Stimulated activated CD4-positive, alpha-beta T cell treated with anti-CD3 and anti-CD28 coated beads, Interleukin-1b, Interleukin-23, amount 100 ng/mL, for 4 hours (primary cell): ENCODE measurements around the gene KCNJ15.
"Not testable (repeated sequence)": the region's sequence is repeated elsewhere in the genome, so short reads cannot be mapped to it uniquely, and the experiment has no call there.

ENCODE experiments used
- DNase-seq, 2 donors: peaks; one replicate each; pipeline ENCODE4 v3.0.0-alpha.2; 2020; ENCODE audit warnings: low read depth in 2 of 2

KCNJ15 gene

DNA sequence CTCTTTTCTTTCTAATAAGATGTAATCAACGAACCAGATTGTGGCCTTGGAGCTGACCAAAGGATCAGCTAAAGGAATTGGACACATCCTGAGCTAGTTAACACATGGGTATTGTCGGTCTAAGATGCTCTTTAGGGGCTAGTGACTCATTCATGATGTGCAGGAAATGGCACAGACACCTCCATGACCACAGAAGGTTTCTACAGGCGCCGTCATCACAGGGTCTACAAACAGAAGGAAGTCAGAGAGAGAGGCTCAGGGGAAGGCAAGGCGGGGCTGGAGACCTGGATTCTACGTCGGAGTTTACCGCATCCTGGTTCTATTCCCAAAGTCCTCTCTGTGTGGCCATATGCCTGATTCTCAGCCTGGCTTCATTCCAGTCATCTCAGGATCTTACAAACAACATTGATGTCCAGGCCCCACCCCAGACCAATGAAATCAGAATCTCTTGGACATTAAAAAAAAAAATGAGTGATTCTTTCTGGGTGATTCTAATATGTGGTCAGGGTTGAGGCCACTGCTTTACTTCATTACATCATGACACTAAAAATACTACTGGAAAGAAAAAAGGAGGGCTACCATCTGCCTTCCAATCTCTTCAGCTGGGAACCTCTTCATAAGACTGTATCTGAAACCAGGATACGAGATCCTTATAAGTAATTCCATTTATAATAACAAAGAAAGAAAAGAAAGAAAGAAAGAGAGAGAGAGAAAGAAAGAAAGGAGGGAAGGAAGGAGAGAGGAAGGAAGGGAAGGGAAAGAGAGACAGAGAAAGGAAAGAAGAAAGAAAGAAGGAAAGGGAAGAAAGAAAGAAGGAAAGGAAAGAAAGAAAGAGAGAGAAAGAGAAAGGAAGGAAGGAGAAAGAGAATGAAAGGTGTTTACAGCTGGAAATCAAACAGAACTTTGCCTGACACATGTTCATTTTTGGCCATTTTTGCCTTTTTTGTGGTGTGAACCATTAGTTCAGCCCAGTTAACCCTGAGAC is 11.6 kb upstream of the KCNJ15 start:
- DNase-seq, result peak; percentile 19 to 57

DNA sequence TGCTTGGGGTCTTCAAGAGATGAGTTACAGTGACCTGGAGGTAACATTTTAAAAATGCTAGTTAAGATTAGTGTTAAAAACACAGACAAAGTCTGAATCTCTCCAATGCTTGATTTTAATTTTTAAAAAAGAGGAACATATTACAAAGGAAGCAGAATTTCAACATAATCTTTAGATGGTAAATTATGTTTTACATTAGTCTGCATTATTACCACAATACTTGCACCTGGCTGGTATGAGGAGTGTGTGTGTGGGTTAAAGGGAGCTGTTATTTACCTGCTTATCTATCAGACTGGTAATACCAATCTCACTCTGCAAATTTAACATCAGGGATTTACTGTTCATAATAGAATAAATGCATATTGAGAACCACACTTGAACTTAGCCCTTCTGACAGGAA is 10.3 kb upstream of the KCNJ15 start:
- no peak for DNase-seq

DNA sequence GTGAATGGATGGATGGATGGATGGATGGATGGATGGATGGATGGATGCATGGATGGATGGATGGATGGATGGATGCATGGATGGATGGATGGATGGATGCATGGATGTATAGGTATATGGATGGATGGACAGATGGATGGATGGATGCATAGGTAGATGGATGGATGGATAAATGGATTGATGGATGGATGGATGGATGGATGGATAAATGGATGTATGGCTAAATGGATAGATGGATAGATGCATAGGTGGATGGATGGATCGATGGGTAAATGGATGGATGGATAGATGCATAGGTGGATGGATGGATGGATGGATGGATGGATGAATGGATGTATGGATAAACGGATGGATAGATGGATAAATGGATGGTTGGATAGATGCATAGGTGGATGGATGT is 9.7 kb upstream of the KCNJ15 start:
- DNase-seq, result not testable (repeated sequence)

DNA sequence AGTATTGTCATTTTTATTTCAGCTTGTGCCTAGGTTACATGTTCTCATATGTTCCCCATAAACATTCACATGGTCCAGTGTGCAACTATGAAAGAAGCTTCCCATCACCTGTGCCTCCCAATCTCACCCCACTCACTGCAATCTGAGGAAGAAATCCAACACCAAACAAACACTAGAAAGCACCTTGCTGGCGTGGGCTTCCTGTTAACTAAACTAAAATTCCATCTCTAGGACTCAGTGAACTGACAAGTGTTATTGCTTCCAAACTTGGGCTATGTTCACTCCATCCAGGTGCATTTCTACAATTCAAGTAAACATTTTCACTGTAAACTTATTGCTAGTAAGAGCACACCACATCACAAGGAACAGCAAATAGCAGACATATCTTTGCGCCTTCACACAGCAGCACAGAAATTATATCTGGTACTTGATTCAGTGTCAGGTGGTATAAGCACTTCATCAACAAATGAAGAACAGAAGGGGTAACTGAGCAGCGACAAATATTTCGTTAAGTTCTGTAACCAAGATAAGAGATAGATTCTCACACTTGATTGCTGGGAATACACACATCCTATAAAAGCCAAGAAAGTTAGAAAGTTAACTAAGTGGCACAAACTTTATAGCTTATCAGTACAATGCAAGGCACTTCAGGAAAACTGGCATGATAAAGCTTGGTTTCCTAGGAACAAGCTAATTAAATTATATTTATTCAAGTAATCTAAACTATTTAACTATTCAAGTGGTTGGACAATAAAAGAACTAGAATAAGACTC is 8.9 kb upstream of the KCNJ15 start:
- no peak for DNase-seq

DNA sequence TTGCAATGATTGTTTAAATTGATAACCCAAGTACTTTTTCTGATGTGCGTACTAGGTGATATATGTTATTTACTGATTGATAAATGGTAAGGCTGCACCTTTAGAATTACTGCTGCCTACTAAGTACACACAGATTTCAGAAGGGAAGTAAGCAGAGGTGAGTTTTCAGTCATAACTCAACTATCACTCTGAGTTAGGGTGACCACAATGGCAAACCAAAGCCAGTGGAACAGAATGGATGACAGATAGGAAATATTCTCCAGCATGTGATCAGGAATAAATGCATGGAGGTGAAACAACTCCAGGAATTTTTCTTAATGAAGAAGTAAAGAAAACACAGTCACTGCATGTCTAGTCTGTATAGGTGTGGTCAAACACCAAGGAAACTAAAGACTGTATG is 7.5 kb upstream of the KCNJ15 start:
- DNase-seq, result no peak

DNA sequence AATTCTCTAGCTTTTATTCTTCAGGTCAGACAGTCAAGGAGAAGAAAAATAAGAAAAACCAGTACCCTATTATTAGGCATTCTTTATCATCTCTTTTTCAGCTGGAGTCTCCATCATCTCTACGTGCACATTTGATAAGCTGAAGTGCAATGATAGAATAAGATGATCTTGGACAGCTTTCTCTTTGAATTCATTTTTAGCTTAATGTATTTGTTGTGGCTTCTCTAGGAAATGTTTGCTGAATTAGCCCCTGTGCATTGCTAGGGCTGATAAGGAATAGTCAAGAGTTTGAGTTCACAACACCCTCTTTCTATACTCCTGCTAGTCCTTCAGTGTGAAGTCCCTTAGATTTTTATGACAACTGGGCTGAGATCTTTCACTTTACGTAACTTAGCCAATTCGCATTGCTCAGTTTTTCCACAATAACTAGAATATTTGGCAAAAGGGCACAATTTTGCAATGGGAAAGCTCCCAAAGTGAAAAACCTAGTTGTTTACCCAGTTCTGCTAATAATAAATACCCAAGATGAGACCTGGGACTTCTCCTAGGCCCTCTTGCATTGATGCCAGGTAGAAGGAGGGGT is 7.0 kb upstream of the KCNJ15 start:
- DNase-seq, result no peak

DNA sequence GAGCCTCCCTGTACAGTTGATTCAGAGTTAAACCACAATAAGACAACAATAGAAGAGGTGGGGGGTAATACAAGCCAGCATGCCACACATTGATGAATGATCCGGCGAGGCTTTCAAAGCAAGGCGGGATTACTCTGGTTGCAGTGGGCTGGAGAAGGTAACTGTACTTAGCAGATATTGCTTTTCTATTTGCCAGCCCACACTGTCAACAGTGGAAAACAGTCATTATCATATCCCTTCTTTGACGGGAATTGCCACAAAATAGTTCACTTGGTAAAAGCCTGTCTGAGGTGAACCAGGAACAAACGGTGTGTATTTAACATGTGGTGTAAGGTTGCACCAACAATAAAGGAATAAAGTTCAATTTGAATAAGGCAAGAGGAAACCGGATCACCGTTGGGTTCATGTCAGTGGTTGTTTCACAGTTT is 5.8 kb upstream of the KCNJ15 start:
- DNase-seq, result no peak

DNA sequence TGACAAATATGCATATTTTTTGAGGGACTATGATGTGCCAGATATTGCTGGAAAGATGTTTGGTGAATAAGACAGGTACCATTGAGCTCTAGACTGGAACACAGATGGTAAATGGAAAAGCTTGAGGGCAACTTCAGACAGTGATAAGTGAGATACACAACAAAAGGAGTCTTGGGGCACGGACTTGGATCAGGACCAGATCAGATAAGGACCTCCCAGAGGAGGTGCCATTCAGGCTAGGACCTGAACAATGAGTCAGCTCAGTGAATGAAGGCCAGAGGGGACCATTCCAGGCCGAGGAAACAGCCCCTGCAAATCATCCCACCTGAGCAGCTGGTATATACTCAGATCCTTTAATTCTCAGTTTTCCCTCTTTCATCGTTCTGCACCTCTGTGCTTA is 1.8 kb upstream of the KCNJ15 start:
- no peak for DNase-seq

DNA sequence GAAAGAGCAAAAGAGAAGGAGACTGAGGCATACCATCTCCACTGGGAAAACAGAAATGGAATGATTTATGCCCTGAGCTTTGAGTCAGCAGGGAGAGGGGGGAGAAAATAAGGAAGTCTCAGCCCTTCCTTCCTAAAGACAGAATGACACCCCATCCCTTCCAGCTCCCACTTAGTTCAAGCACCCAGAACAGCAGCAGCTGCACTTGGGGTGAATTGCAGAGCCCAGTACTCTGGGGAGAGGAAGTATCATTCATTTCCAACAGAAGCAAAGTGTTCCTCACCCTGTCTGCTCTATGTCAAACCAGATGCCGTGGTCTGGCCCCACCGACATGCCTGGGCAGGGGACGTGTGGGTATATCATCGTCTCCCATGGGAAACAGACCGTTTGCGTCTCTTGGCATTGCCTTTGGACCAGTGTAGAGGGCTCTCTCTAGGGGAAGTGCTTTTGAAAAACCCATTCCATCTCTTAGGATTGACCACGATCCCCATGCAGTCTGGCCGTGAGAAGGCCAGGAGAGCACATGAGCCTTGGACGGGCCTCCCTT is 1.1 kb upstream of the KCNJ15 start:
- DNase-seq, result no peak

DNA sequence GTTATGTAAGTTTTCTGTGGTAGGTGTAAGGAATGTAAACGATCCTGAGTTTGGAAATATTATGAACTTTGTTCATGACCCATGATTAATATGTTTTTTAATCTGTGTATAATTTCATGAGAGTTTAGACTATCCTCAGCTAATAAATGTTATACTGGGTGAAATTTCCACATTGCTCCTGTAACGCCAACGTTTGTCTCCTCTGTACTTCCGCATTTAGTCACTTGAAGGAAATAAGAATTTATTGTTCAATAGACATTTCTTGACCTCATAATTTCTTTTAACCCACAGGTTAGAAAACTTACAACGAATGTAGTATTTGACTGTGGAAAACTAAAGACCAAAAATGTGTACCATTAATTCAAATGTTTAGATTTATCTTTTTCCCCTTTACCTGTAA is 876 bp downstream of the KCNJ15 start:
- DNase-seq, result no peak

DNA sequence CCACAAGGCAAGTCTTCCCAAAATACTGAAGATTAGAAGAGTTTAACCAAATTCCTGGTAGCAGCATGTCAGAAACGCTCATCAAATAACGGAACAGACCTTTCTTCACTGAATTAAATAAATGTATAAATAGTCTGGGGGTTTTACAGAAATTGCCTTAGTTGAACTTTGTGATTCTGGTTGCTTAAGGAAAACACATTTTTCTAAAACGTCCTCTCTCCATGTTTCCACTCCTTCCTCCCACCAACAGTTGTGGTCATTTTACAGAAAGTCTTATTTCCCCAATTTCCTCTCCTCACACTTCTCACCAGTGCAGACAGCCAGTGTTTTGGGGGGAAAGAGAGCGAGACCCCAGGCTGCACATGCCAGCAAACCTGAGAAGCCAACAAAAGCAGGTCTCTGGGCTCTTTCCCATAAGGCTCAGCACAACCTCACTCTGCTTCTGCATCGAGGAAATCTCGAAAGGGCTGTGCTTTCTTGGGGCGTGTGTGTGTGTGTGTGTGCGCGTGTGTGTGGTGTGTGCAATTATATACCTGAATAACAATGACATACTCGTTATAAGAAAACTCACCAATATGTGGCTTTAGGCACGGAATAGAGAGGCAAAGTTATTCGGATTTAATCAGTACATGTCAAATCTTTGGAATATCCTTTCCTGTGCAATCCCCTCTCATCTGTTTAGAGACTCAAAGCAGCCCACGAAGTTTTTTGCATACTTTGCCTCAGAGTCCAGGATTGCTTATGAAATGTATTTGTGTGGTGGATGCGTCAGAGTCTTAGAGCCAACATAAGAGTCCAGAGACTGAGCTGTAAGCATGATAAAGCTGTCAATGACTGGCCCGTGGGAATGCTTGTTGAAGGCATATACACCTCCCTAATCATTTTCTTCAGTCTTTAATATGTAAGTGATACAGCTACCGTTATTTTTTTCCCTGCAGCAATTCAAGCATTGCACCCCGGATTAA is 2.0 kb downstream of the KCNJ15 start:
- DNase-seq, result no peak

DNA sequence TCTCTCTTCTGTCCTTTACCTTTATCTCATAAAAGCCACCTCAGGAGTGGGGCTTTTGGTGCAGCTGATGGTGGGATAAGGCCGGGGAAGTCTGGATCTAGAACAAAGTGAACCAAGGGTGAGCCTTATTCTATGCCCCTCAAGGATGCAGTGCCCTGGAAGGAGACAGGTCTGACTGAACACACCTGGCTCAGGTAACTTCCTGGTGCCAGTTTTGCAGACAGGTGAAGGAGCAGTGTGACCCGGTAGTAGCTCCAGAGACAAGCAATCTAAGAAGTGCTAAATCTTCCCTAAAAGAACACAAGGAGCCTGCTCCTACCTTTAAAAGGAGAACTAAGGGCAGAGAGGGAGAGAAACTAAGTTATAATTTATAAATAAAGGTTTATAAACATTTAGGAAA is 2.9 kb downstream of the KCNJ15 start:
- no peak for DNase-seq

DNA sequence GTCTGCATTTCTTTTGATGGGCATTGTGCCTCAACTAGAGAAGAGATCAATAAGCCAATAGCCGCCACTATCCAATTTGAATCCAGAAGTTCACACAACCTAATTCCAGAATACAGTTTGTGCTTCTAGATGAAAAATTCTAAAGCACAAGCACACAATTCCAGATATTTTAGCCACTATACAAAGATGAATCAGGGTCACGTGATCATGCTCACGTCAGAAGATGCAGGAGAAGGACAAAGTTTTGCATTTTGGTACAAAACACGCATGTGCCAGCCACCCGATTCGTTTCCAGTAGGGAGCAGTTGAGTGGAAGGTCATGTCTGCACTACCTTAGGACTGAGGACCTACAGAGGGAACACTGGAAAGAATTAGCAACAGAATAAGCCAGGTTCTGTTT is 3.6 kb downstream of the KCNJ15 start:
- no peak for DNase-seq

DNA sequence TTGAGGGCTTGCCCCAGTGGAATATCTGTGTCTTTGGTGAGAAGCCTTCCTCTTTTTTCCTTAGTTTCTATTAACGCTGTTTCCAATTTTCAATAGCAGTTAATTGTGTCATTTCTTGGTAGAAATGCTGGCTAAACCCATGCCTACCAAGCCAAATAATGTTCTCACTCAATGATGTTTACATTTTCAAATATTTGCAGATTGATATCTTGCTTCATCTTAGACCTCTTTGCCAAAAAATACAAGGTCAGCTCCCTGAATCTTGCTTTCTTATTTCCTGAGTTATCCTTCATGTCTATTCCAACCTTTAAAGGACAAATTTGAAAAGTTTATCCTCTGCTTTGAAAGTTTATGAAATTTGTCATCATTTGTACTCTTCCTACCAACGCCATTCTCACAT is 5.1 kb downstream of the KCNJ15 start:
- no peak for DNase-seq

DNA sequence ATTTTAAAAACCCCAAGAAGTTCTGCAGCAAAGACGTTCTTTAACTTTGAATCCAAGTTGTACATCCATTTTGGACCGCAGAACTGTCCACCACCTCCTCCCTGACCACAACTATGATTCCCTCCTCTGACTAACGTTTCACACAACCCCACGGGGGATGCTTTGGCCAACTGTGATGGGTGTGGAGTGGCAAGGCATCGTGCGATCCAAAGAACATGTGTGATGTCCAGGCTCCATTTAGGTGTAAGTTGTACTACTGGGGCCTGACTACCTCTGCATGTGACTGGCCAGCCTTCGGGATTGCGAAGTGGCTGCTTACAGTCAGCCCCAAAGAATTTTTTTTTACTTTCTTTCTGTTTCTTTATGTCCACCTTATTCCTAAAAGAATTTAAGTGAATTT is 6.7 kb downstream of the KCNJ15 start:
- no peak for DNase-seq

DNA sequence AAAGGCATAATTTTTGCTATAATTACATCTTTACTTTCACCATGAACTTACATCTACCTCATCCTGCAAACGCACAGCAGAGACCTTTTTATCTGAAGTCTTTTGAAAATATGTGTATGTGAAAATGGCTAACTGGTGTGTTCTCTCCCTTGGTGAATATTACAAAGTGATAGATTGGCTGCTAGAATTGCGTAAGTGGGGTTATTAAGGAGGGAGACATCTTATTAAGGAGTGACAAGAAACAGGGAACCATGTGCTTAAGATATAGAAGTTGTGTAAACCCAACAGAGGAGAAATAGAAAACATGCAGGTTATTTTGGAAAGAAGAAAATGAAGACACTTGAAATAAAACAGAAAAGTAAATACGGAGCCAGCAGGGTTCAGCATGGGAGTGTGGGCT is 7.8 kb downstream of the KCNJ15 start:
- DNase-seq, result no peak

DNA sequence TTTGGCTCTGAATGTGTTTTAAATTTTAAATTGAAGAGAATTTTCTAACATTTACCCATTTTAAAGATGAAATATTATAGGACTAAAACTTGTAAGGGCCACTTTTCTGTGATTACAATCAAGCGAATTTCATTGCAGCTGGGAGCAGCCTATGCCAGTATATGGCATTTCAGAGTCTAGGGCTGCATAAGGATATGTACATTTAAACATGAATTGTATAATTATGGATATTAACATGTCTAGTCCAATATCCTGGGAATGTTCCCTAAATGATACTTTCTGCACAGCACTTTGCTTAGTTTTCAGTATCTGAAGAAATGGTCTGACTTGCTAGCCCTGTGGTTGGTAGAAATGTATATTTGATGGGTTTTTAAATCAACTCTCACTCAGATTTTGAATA is 8.4 kb downstream of the KCNJ15 start:
- DNase-seq, result no peak

DNA sequence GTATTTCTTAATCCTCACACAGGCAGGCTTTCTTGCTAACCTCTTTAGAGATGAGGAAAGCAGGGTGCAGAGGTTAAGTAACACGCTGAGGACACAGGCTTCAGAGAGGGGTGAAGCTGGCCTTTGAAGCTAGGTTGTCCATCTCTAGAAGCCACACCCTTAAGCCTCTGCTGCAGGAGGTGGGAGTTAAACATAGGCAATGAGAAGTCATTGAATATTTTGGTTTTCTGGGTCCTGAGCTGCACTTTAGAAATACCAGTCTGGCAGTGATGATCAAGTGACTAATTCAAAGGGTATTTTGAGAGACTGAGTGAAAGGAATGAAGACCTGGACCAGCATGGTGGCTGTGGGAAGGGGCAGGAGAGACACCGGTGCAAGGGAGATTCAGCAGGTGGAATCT is 9.9 kb downstream of the KCNJ15 start:
- no peak for DNase-seq

DNA sequence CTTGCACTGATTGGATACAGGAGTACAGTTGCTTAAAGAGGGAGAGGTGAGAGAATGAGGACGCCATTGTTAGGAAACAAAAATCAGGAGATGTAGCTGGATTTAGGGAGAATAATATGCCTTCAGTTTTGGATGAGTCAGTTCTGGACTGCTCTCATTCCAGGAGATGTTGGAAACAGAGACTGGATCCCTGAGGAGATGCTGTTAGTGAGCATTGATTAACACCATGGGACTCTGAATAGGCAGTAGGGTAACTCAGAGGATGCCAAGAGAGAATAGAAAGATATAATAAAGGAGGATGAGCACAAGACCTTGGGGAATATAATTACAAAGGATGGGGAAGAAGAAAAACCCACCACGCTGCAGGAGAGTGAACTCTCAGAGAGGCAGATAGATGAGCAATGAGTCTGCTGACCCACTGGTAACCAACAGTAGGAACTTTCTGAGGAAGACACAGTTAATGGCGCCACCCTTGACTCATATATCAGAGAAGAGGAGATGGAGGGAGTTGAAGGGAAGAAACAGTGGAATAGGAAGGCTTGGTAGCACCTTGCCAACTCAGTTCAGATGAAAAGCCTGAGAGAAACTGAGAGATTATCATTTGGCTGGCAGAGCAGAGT is 10.5 kb downstream of the KCNJ15 start:
- DNase-seq, result no peak

DNA sequence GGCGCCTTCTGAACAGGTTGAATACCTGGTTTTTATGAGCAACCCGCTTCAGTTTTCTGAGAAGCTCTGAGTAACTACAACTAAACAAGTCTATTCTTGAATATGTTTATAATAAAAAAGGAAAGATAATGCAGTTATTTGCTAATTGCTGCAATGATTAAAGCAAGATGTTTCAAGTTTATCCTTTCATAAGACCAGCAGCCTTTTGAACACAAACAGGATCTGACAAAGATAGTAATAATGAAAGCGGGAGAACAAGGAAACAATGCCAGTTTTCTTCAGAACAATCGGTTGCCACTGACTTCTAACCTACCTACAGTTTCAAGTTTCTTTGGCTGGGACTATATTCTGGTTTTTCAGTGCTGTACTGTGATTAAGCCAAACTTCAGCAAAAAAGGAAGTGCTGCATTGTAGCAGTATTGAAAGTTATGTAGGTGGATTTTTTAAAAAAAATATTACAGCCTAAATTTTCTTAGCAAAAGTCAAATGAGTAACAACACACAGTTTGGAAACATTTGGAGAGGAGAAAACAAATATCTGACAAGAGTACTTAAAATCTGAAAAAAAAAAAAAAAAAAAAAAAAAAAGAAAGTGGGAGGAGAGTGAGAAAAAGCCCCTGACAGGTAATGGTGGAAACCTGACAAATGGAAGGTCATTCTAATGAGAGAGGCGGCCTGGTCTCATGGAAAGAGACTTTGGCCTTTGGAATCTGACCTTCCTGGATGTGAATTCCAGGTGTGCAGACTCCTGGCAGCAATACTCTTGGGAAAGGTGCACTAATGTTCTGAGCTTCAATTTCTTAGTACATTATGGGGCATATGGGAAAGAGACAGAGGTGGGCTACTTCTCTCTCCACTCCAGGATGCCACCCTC is 11.4 kb downstream of the KCNJ15 start:
- no peak for DNase-seq
